Measurements from ENCODE around the gene ZNF827. TPM values are rescaled to one million over a fixed set of nuclear protein-coding genes. Genes with fewer than 3 reads are reported as not detected.

Gene ZNF827
- total RNA-seq, 1 experiment from 2014 or later: 22.4 TPM

- H3K36me3 ChIP-seq (ENCODE audit: low read depth): no peaks in the 10 kb centered on the region
- ChIA-PET POLR2A (ENCODE audit: unreplicated experiment) (no interaction called here), CTCF (no interaction called here)
- no TSS peak for BruUV-seq (replicated peaks)
- H3K79me2 ChIP-seq (ENCODE audit: low read depth): no peaks in the 10 kb centered on the region
- H3K27ac ChIP-seq: no peak overlapping the region
- H3K27me3 ChIP-seq (ENCODE audit: insufficient read depth, low read depth): no peaks in the 10 kb centered on the region
- H4K20me1 ChIP-seq (ENCODE audit: insufficient read depth): no peaks in the 10 kb centered on the region
- TF ChIP-seq CTCF (conservative IDR thresholded peaks at IDR 0.05): no peak
- no peak for TF ChIP-seq EZH2 (IDR thresholded peaks at IDR 0.05; ENCODE audit: low read depth)
- intact Hi-C loops (cut with micrococcal nuclease; ENCODE audit: unreplicated experiment): no loop called here
- H3K4me3 ChIP-seq: no peak overlapping the region
- H3F3A ChIP-seq (ENCODE audit: insufficient read depth, low read depth): peaks cover 14% of the 10 kb centered on the region
- H3K9me2 ChIP-seq (ENCODE audit: insufficient read depth): no peaks in the 10 kb centered on the region
- peaks cover 15% of the 10 kb centered on the region for H3K4me1 ChIP-seq (replicated peaks; ENCODE audit: insufficient read depth)
- no peaks in the 10 kb centered on the region for H3K9me3 ChIP-seq (ENCODE audit: insufficient read depth, low read depth)
- H3K4me2 ChIP-seq: no peak overlapping the region
- no peak overlapping the region for H2AFZ ChIP-seq
- no peak for DNase-seq
Measured at GRCh38 chr4:145951931-145952330, 13.3 kb upstream of the ZNF827 start.

DNA sequence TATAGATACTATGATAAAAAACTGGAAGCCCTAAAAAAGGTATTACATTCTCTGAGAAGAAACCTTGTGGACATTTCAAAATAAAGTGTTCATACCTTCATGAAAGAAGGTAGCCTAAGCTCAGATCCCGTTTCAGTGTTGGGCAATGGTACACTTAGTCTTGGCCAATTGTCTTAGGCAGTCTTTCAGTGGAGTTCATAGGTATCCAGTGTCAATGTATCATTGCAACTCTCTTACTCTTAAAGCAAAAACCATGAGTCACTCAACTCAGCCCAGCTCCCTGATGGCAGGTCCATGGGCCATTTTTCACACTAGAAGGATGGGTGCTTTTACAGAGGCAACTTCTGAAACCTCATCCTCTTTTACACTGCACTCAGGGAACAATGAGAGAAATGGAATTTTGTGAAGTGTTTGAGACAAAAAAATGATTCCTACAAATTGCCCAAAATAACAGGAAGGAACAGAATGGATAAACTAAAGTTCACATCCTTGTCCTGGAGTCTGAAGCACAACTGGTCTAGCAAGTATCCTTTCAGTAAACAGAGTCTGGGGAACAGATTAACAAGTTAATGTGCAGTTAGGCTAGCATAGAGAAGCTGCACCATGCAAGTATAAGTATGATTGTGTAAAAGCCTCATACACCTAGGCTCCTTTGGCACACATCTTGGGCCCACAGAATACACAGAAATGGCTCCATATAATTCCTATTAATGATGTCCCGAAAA is 7.0 kb upstream of the ZNF827 start:
- Histone ChIP-seq H3K36me3 (ENCODE audit: low read depth) (no peaks in the 10 kb centered on the region), H3K9me3 (ENCODE audit: insufficient read depth, low read depth) (no peaks in the 10 kb centered on the region), H3K27me3 (ENCODE audit: insufficient read depth, low read depth) (no peaks in the 10 kb centered on the region), H3K27ac (peak overlapping the region; percentile 54), H3F3A (ENCODE audit: insufficient read depth, low read depth) (peaks cover 12% of the 10 kb centered on the region), H3K4me1 (replicated peaks; ENCODE audit: insufficient read depth) (peaks cover 22% of the 10 kb centered on the region), H3K4me2 (peak overlapping the region; percentile 39), H4K20me1 (ENCODE audit: insufficient read depth) (no peaks in the 10 kb centered on the region), H3K9me2 (ENCODE audit: insufficient read depth) (no peaks in the 10 kb centered on the region), H3K4me3 (no peak overlapping the region), H3K79me2 (ENCODE audit: low read depth) (no peaks in the 10 kb centered on the region), H2AFZ (no peak overlapping the region)
- ChIA-PET CTCF (interaction anchor here (1.4 kb wide), 1 partner anchor 10 kb away, joined by 3 read pairs; no protein-coding TSS in a partner anchor), POLR2A (ENCODE audit: unreplicated experiment) (interaction anchor here (0.7 kb wide), 2 partner anchors 12 to 140 kb away, joined by 3 to 4 read pairs; no protein-coding TSS in a partner anchor)
- TF ChIP-seq CTCF (conservative IDR thresholded peaks at IDR 0.05): no peak
- no peak for TF ChIP-seq EZH2 (IDR thresholded peaks at IDR 0.05; ENCODE audit: low read depth)
- intact Hi-C loops (cut with micrococcal nuclease; ENCODE audit: unreplicated experiment): no loop called here
- DNase-seq: peak; percentile 14 to 80
- BruUV-seq (replicated peaks): no TSS peak

GRCh38 chr4:145944886-145945285 is 6.3 kb upstream of the ZNF827 start:
- no TSS peak for BruUV-seq (replicated peaks)
- Histone ChIP-seq H4K20me1 (ENCODE audit: insufficient read depth) (no peaks in the 10 kb centered on the region), H3K27ac (peak overlapping the region; percentile 54), H3K9me2 (ENCODE audit: insufficient read depth) (no peaks in the 10 kb centered on the region), H3K4me3 (no peak overlapping the region), H2AFZ (no peak overlapping the region), H3K4me2 (peak overlapping the region; percentile 29; the same call in 1 of the 2 replicates), H3K36me3 (ENCODE audit: low read depth) (no peaks in the 10 kb centered on the region), H3K9me3 (ENCODE audit: insufficient read depth, low read depth) (no peaks in the 10 kb centered on the region), H3F3A (ENCODE audit: insufficient read depth, low read depth) (peaks cover 15% of the 10 kb centered on the region), H3K27me3 (ENCODE audit: insufficient read depth, low read depth) (no peaks in the 10 kb centered on the region), H3K79me2 (ENCODE audit: low read depth) (no peaks in the 10 kb centered on the region), H3K4me1 (replicated peaks; ENCODE audit: insufficient read depth) (peaks cover 27% of the 10 kb centered on the region)
- ChIA-PET CTCF (interaction anchor here (1.4 kb wide), 1 partner anchor 11 kb away, joined by 3 read pairs; no protein-coding TSS in a partner anchor), POLR2A (ENCODE audit: unreplicated experiment) (interaction anchor here (0.7 kb wide), 1 partner anchor 12 kb away, joined by 4 read pairs; no protein-coding TSS in a partner anchor)
- DNase-seq: no peak
- TF ChIP-seq EZH2 (IDR thresholded peaks at IDR 0.05; ENCODE audit: low read depth): no peak
- no peak for TF ChIP-seq CTCF (conservative IDR thresholded peaks at IDR 0.05)
- intact Hi-C loops (cut with micrococcal nuclease; ENCODE audit: unreplicated experiment): no loop called here
